ENCODE measurements around the gene ARHGAP45.

The ARHGAP45 gene

GRCh38 chr19:1073063-1073955 lies 6.3 kb downstream of the ARHGAP45 start:
- DNase-seq = no peak

- no peak for DNase-seq
These were observed 7.1 kb downstream of the ARHGAP45 start for GRCh38 chr19:1073956-1074517.

- peak in 1 of 2 experiments; percentile 81 for DNase-seq
These were observed 7.7 kb downstream of the ARHGAP45 start for GRCh38 chr19:1074544-1075283.

- no peak for DNase-seq
These were observed 9.0 kb downstream of the ARHGAP45 start for GRCh38 chr19:1076046-1076386.

GRCh38 chr19:1076951-1077350 lies 10.0 kb downstream of the ARHGAP45 start:
- no peak for DNase-seq

GRCh38 chr19:1079566-1080111 lies 12.7 kb downstream of the ARHGAP45 start:
- peak in 1 of 2 experiments; percentile 71 for DNase-seq

GRCh38 chr19:1080360-1081161 lies 13.6 kb downstream of the ARHGAP45 start:
- no peak for DNase-seq

- peak in 1 of 2 experiments; percentile 70 for DNase-seq
These were observed 14.6 kb downstream of the ARHGAP45 start for GRCh38 chr19:1081301-1082164.

GRCh38 chr19:1082165-1082927 lies 15.4 kb downstream of the ARHGAP45 start:
- DNase-seq = peak; percentile 80 to 94

- no peak for DNase-seq
These were observed 16.2 kb downstream of the ARHGAP45 start for GRCh38 chr19:1082928-1083816.

- peak in 1 of 2 experiments; percentile 31 for DNase-seq
These were observed 17.3 kb downstream of the ARHGAP45 start for GRCh38 chr19:1084024-1084868.

- DNase-seq = no peak
These were observed 18.2 kb downstream of the ARHGAP45 start for GRCh38 chr19:1085053-1085658.

- DNase-seq = no peak
These were observed 18.9 kb downstream of the ARHGAP45 start for GRCh38 chr19:1085676-1086442.

- DNase-seq = no peak
These were observed 19.6 kb downstream of the ARHGAP45 start for GRCh38 chr19:1086613-1087012.

- DNase-seq = no peak
These were observed 20.9 kb downstream of the ARHGAP45 start for GRCh38 chr19:1087813-1088415.

- no peak for DNase-seq
These were observed 21.5 kb downstream of the ARHGAP45 start for GRCh38 chr19:1088416-1089010.

Measured in NCI-H526 (cell line).